Suprapubic skin (tissue), 4 donors: ENCODE measurements around the gene KCNN4.

Source experiments
- CTCF ChIP-seq, 2 donors: fragments of 200-600 bp in 1 of 2; fragments of 450-650 bp in 1 of 2; sonication (generic) in 1 of 2; IDR thresholded peaks; one replicate each; pipeline ENCODE4 v1.5.1; 2016 to 2019; ENCODE audit warnings: antibody characterized with exemption in 2 of 2, mild to moderate bottlenecking in 1 of 2, moderate library complexity in 1 of 2
- POLR2A ChIP-seq, 2 donors: fragments of 450-650 bp; IDR thresholded peaks; one replicate each; pipeline ENCODE4 v1.6.1; 2017; ENCODE audit warnings: antibody characterized with exemption in 2 of 2, mild to moderate bottlenecking in 2 of 2, moderate library complexity in 2 of 2
- POLR2AphosphoS5 ChIP-seq, 3 donors: sonication (generic); formaldehyde crosslinking; IDR thresholded peaks; one replicate each; pipeline ENCODE4 v1.6.1; 2017; ENCODE audit warnings: antibody characterized with exemption in 3 of 3

- TF ChIP-seq CTCF (IDR thresholded peaks at IDR 0.05) = peak; percentile 90 to 97
- TF ChIP-seq POLR2AphosphoS5 (IDR thresholded peaks at IDR 0.05) = no peak
- no peak for TF ChIP-seq POLR2A (IDR thresholded peaks at IDR 0.05)
These were observed 4.4 kb upstream of the KCNN4 start for GRCh38 chr19:43784981-43785808.
